ENCODE results near the gene SLC38A11.
A peak's percentile ranks its signal among the peaks of the same experiment; 100 is the strongest.

SLC38A11 gene

DNA sequence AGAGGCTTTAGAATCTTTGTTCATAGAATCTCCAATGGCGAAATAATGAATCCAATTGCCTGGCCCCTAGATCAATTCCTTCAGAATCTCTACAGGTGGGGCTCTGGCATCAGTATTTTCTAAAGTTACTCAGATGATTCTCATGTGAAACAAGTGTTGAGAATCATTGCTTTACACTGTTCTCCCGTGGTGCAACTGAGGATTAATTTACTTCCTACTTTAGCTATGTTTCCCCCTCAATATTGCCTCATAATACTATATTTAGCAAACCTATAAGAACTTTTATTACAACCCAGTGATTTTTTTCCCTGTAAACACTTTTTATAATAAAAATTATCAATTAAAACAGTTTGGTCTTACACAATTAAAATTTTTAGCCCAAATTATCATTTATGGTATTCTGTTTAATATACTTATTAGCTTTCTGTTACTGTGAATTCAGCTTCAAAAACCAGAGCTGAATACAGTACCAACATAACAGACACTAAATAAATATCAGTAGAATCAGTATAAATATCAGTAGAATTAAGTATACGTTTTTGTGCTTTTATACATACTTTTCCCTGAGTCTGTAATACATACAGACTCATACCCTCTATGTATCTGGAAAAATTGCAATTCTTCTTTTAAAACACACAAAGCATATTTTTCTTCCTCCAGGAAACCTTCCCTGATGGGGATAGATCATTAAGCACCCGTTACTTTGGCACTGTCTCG lies 20.8 kb downstream of the SLC38A11 start:
- no peak for TF ChIP-seq ZFX (IDR thresholded peaks at IDR 0.05)
- TF ChIP-seq, protein P1, sequence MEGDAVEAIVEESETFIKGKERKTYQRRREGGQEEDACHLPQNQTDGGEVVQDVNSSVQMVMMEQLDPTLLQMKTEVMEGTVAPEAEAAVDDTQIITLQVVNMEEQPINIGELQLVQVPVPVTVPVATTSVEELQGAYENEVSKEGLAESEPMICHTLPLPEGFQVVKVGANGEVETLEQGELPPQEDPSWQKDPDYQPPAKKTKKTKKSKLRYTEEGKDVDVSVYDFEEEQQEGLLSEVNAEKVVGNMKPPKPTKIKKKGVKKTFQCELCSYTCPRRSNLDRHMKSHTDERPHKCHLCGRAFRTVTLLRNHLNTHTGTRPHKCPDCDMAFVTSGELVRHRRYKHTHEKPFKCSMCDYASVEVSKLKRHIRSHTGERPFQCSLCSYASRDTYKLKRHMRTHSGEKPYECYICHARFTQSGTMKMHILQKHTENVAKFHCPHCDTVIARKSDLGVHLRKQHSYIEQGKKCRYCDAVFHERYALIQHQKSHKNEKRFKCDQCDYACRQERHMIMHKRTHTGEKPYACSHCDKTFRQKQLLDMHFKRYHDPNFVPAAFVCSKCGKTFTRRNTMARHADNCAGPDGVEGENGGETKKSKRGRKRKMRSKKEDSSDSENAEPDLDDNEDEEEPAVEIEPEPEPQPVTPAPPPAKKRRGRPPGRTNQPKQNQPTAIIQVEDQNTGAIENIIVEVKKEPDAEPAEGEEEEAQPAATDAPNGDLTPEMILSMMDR (conservative IDR thresholded peaks at IDR 0.05): no peak
- no peak overlapping the region for H3K27ac ChIP-seq

DNA sequence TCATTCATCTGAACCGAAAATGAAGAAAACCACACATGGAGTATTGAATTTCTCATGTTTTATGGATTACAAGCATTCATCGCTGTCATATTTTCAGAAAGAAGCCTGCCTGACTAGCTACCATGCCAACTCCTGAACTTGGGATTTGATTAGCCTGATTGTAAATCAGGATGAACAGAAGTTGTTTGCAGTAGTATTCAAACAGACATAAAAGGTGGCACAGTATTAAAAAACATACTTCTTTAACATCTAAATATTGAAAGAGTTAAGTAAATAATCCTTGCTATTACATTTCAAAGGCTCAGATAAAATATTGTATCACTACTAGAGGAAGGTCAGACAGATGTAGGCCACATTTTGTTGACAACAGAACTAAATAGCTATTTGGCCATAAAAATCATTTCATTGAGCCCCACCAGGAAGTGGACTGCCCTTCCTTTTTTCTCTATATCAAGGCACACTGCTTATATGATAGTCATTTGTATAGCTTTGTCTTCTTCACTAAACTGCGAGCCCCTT lies 21.6 kb downstream of the SLC38A11 start:
- no peak overlapping the region for H3K27ac ChIP-seq

DNA sequence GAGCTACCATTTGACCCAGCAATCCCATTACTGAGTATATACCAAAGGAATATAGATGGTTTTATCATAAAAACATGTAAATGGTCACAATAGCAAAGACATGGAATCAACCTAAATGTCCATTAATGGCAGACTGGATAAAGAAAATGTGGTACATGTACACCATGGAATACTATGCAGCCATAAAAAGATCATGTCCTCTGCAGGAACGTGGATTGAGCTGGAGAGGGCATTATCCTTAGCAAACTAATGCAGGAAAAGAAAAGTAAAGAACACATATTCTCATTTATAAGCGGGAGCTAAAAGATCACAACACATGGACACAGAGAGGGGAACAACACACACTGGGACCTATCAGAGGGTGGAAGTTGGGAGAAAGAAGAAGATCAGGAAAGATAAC lies 22.9 kb downstream of the SLC38A11 start:
- H3K27ac ChIP-seq: no peak overlapping the region
- TF ChIP-seq, protein P1 (conservative IDR thresholded peaks at IDR 0.05): no peak

More for the DNA sequence above, 21.6 kb downstream of the SLC38A11 start:
- no peak for TF ChIP-seq ZFX (IDR thresholded peaks at IDR 0.05)
- TF ChIP-seq, protein P1 (conservative IDR thresholded peaks at IDR 0.05): no peak

DNA sequence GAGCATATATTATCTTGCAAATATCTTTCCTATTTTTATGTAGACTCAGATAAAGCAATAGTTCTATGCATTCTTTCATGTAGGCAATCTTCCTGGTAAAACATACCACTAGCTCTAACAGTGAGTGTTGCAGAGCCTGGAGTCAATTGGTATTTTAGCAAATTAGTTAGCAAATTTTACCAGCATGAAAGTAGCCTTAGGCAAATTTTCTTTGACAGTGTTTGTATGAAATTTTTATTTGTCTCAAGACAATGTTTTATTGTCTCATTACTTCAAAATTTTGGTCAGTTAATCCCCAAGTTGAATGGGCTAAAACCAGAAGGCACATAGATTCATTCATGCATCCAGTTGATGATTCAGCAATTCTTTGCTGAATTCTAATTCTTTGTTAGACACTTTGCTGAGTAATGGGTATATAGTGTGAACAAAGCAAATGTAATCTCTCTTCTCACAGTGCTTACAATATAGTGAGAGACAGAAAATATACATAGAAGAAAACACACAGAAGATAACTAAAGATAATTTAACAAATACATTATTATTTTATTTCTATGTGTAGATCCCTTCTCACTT lies 27.1 kb downstream of the SLC38A11 start:
- TF ChIP-seq, protein P1 (conservative IDR thresholded peaks at IDR 0.05): no peak
- no peak for TF ChIP-seq ZFX (IDR thresholded peaks at IDR 0.05)
- no peak overlapping the region for H3K27ac ChIP-seq

DNA sequence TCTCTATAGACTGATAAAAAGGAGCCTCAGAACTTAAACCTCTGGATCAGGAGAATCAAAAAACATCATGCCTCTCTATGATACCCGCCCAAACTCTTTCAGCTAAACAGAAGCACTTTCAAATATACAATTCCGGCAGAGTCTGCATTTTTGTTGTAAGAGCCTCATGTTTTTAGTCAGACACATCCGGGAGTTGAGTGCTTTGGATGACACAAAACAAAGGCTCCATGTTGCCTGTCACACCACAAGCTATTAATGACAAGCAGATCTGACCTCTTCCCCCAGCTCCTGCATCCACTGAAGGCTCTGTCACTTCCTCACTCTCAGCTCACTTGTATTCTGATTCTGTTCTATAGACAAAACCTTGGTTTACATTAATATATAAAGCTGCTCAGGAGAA lies 33.2 kb downstream of the SLC38A11 start:
- H3K27ac ChIP-seq: no peak overlapping the region
- no peak for TF ChIP-seq ZFX (IDR thresholded peaks at IDR 0.05)
- TF ChIP-seq, protein P1 (conservative IDR thresholded peaks at IDR 0.05): no peak

DNA sequence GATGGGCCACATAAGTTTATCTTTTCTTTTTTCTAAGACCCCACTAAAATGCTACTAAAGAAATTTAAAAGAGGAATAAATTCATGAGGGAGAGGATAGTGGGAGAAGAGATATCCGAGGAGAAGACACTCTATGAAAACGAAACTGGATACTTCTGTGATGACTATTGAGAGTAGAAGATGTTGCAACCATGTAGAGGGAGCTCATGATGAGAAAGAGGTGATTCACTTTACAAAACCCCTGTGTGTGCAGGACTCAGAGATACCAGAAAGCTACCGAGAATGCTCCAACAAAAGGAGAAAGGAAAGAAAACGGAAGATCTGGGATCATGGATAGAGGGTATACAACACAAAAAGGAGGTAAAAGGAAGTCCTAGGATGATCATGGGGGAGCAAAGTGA lies 34.9 kb downstream of the SLC38A11 start:
- TF ChIP-seq ZFX (IDR thresholded peaks at IDR 0.05): no peak
- TF ChIP-seq, protein P1 (conservative IDR thresholded peaks at IDR 0.05): no peak
- H3K27ac ChIP-seq: no peak overlapping the region

DNA sequence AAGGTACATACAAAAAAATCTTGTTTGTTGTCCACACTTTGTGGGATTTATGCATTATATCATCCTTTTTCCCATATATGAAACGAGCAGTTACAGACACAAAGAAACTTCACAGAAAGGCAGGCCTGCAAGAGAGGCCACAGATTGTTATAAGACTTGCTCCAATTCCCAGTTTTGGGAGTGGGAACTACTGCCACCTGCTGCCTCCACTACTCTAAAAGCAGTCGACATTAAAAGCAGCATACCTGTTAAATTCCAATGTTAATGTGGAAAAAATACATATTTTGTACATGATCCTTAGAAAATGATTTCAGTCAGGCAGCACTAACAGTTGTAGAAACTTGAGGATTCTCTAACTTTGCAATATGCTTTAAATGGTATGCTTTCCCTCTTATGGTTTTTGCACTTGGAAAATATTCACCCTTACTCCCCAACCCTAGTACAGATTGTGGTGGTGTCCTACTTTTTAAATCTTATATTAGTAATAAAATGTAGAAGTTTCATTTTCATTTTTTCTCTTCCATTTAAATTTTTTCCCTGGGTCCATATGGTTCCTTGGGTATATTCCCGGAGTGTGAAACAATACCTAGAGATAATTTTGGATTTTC lies 37.9 kb downstream of the SLC38A11 start:
- TF ChIP-seq, protein P1 (conservative IDR thresholded peaks at IDR 0.05): peak; percentile 80
- TF ChIP-seq ZFX (IDR thresholded peaks at IDR 0.05): no peak
- no peak overlapping the region for H3K27ac ChIP-seq
